Adrenal gland (tissue), 12 donors: ENCODE measurements around the gene GJA3. TPM values are rescaled to one million over a fixed set of nuclear protein-coding genes. Genes with fewer than 3 reads are reported as not detected.

ENCODE experiments used
- DNase-seq, 7 donors: peaks; one replicate each; pipeline ENCODE4 v3.0.0-alpha.2; 2019 to 2020
- H3K27ac ChIP-seq, 5 donors: fragments of 200-600 bp; sonication (generic) in 4 of 5; 1 replicate in 3 of 5; 2 replicates in 2 of 5; pipeline versions ENCODE4 v1.5.1 to v1.8.0; 2016 to 2020; ENCODE audit warnings: mild to moderate bottlenecking in 1 of 5
- H3K27me3 ChIP-seq: fragments of 200-600 bp; 2 replicates; pipeline ENCODE4 v1.8.0; 2021
- H3K36me3 ChIP-seq, 2 donors: fragments of 200-600 bp; replicated peaks in 1 of 2; 1 replicate in 1 of 2; 2 replicates in 1 of 2; pipeline versions ENCODE4 v1.5.1 to v1.8.0; 2018 to 2022
- H3K4me1 ChIP-seq, 2 donors: fragments of 200-600 bp; replicated peaks in 1 of 2; 1 replicate in 1 of 2; 2 replicates in 1 of 2; pipeline versions ENCODE4 v1.5.1 to v1.8.0; 2018 to 2021
- H3K4me3 ChIP-seq, 4 donors: fragments of 200-600 bp; sonication (generic) in 3 of 4; one replicate each; pipeline ENCODE4 v1.5.1; 2016 to 2018
- H3K9me3 ChIP-seq, 3 donors: fragments of 200-600 bp; sonication (generic) in 1 of 3; replicated peaks in 1 of 3; 1 replicate in 2 of 3; 2 replicates in 1 of 3; pipeline versions ENCODE4 v1.5.1 to v1.8.0; 2016 to 2021
- POLR2A ChIP-seq, 2 donors: fragments of 450-650 bp; IDR thresholded peaks; one replicate each; pipeline ENCODE4 v1.6.1; 2017; ENCODE audit warnings: antibody characterized with exemption in 2 of 2, mild to moderate bottlenecking in 2 of 2, moderate library complexity in 1 of 2
- WGBS, 4 donors: extraction: QIAGEN DNeasy Blood & Tissue Kit in 2 of 4; methylation state at CpG; one replicate each; pipeline versions ENCODE4 v1.1.5 to v1.1.7; 2013 to 2017; 5-methylcytosine and 5-hydroxymethylcytosine counted together
- intact Hi-C, 2 donors: fragments of 100-400 bp; cut with DNase I; formaldehyde crosslinking; loops; one replicate each; pipeline versions ENCODE4 v1.14.1 to v1.15.0; 2022 to 2023
- polyA plus RNA-seq, 3 donors: library from polyadenylated mRNA; stranded (reverse); fragments of 200-250 nt in 2 of 3; fragments of 350-450 nt in 1 of 3; fragmentation: Illumina TruSeq in 1 of 3; extraction: RNeasy Lipid Tissue Mini Kit (QIAGEN cat#74804) in 1 of 3; gene quantifications; one replicate each; pipeline ENCODE4 v1.2.3, GENCODE V29; 2013 to 2014
- total RNA-seq, 9 donors: library from RNA; depleted of rRNA in 4 of 9; stranded (reverse); fragments of >200 nt in 4 of 9; fragments of 120-200 nt in 1 of 9; fragmentation: NEBNext Ultra II Directional in 1 of 9; extraction: Animal tissue kit (Norgen Biotek cat#: 25700) in 1 of 9; gene quantifications; one replicate each; pipeline versions ENCODE4 v1.1.0 to v1.2.4, GENCODE V29; 2013 to 2023
- TF ChIP-seq, protein P1 (sequence below), 6 experiments: fragments of 450-650 bp in 4 of 6; fragments of 200-600 bp in 2 of 6; sonication (generic) in 1 of 6; IDR thresholded peaks; 1 replicate in 5 of 6; 2 replicates in 1 of 6; pipeline versions ENCODE4 v1.5.1 to v1.8.0; 2016 to 2021; ENCODE audit warnings: antibody characterized with exemption in 6 of 6, mild to moderate bottlenecking in 2 of 6, moderate library complexity in 1 of 6
- donor health status: healthy with polysubstance abuse.
- donor health status: Bipolar disorder and iron deficiency.
- donor health status: DM: yes; HTN: yes; CAD: no.
- donor health status: DM: no; HTN: no; CAD: no.
- donor health status: DM: no; HTN: no; CAD: no.
- donor health status: DM: yes; HTN: yes; CAD: no.

The GJA3 gene
- total and polyA plus RNA-seq, 12 donors = under 0.01 TPM; not detected in 11

DNA sequence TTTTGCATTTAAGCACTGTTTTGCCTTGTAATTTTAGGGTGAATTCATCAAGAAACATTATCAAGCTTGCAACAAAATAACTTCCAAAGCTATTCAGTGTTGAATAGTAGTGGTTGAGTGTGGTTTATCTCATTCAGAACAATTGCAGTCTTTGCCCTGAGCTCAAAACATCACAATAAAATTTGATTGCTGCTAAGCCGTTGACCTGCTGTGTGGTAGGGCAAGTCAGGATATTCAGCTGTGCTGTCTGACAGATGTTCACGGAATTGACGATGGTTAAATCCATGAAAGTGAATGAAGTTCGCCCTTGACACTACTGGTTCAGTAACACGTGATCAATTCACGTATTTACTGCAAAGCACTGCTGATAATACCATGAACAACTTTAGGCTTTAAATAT, 66.9 kb downstream of the GJA3 start:
- Histone ChIP-seq H3K27me3 (no peaks in the 10 kb centered on the region), H3K4me1 (no peaks in the 10 kb centered on the region), H3K9me3 (no peaks in the 10 kb centered on the region), H3K4me3 (no peak overlapping the region), H3K36me3 (no peaks in the 10 kb centered on the region), H3K27ac (no peak overlapping the region)
- no peak for DNase-seq
- no peak for TF ChIP-seq POLR2A (IDR thresholded peaks at IDR 0.05)
- TF ChIP-seq, protein P1, sequence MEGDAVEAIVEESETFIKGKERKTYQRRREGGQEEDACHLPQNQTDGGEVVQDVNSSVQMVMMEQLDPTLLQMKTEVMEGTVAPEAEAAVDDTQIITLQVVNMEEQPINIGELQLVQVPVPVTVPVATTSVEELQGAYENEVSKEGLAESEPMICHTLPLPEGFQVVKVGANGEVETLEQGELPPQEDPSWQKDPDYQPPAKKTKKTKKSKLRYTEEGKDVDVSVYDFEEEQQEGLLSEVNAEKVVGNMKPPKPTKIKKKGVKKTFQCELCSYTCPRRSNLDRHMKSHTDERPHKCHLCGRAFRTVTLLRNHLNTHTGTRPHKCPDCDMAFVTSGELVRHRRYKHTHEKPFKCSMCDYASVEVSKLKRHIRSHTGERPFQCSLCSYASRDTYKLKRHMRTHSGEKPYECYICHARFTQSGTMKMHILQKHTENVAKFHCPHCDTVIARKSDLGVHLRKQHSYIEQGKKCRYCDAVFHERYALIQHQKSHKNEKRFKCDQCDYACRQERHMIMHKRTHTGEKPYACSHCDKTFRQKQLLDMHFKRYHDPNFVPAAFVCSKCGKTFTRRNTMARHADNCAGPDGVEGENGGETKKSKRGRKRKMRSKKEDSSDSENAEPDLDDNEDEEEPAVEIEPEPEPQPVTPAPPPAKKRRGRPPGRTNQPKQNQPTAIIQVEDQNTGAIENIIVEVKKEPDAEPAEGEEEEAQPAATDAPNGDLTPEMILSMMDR (IDR thresholded peaks at IDR 0.05) = no peak
- intact Hi-C loops = no loop called here
- WGBS, 4 donors = 32 to 65% (median 57%) methylated on average over 6 of the region's 6 CpGs

GRCh38 chr13:20090349-20090748, 70.5 kb downstream of the GJA3 start:
- no peaks in the 10 kb centered on the region for H3K4me1 ChIP-seq
- intact Hi-C loops = no loop called here
- no peak overlapping the region for H3K27ac ChIP-seq
- DNase-seq = no peak
- H3K36me3 ChIP-seq = peaks cover 0 to 8% of the 10 kb centered on the region in 2 donors
- no peak overlapping the region for H3K4me3 ChIP-seq
- WGBS, 4 donors = 70 to 95% (median 84%) methylated on average over 1 of the region's 1 CpG
- TF ChIP-seq, protein P1 (IDR thresholded peaks at IDR 0.05) = no peak
- TF ChIP-seq POLR2A (IDR thresholded peaks at IDR 0.05) = no peak
- no peaks in the 10 kb centered on the region for H3K9me3 ChIP-seq
- H3K27me3 ChIP-seq = no peaks in the 10 kb centered on the region

Other genes starting within 250 kb of the GJA3 start
- 100 to 1,000 TPM in 1 of 9 donors, 10 to 100 TPM in 8; 40.7 to 125 (median 75.7) TPM for gene ZMYM2, start 202.3 kb downstream of the GJA3 start, total RNA-seq
- gene ZMYM2, start 202.3 kb downstream of the GJA3 start, polyA plus RNA-seq = 10 to 100 TPM; 28.0 to 58.5 (median 30.2) TPM
- gene GJB2, start 31.9 kb upstream of the GJA3 start, total RNA-seq = under 1 TPM in 7 of 9 donors, not detected in 2; 0.24 to 0.80 (median 0.28) TPM
- under 1 TPM; 0.24 to 0.88 (median 0.31) TPM for gene GJB2, start 31.9 kb upstream of the GJA3 start, polyA plus RNA-seq
- 1 to 10 TPM in 1 of 9 donors, not detected in 8; 2.3 TPM for gene GJB6, start 71.3 kb upstream of the GJA3 start, total RNA-seq
- gene GJB6, start 71.3 kb upstream of the GJA3 start, polyA plus RNA-seq = under 1 TPM in 2 of 3 donors, not detected in 1; 0.16 to 0.17 TPM